GM12878 (cell line): ENCODE results near the gene ANAPC15. TPM values are rescaled to one million over a fixed set of nuclear protein-coding genes. Genes with fewer than 3 reads are reported as not detected.

ENCODE experiments used
- ATAC-seq: fragments of 200-7000 bp; cut with Tn5 transposase; 3 replicates; pipeline ENCODE4 v1.9.1; 2020; ENCODE audit warnings: mild to moderate bottlenecking, moderate library complexity
- BruUV-seq: library from RNA; stranded (reverse); fragments of 400-500 nt; replicated peaks from 2 replicates; lab custom pipeline; 2021; lab: Mats Ljungman, UMichigan
- CTCF ChIA-PET: fragments of 300-600 bp; sonication (Branson Sonifier 250); formaldehyde crosslinking; extraction: SDS; loops from one replicate; lab custom pipeline; 2021; ENCODE audit warnings: inconsistent platforms; lab: Yijun Ruan, JAX
- POLR2A ChIA-PET: fragments of 350-600 bp; formaldehyde crosslinking; extraction: SDS; loops from one replicate; lab custom pipeline; 2021; ENCODE audit warnings: inconsistent platforms; lab: Charles Lee
- RAD21 ChIA-PET: fragments of 300-600 bp; sonication (Branson Sonifier 250); formaldehyde crosslinking; loops from one replicate; lab custom pipeline; 2023; ENCODE audit warnings: antibody characterized with exemption; ENCODE audit not compliant: unreplicated experiment; lab: Charles Lee
- SMC1A ChIA-PET: fragments of 300-600 bp; sonication (Branson Sonifier 250); formaldehyde crosslinking; loops from one replicate; lab custom pipeline; 2023; ENCODE audit not compliant: unreplicated experiment, uncharacterized antibody; lab: Charles Lee
- DNase-seq: peaks from one replicate; pipeline ENCODE4 v3.0.0-alpha.2; 2011; ENCODE audit warnings: low read depth, low spot score
- FAIRE-seq: peaks from 3 replicates; lab custom pipeline; 2011; peaks lifted over from hg19 to GRCh38; lab: Jason Lieb, UNC
- H2AFZ ChIP-seq: 2 replicates; pipeline ENCODE4 v1.6.0; 2011; ENCODE audit warnings: low read depth, low read length, control low read depth; ENCODE audit not compliant: control insufficient read depth
- H3K27ac ChIP-seq: 2 replicates; pipeline ENCODE4 v1.5.1; 2011; ENCODE audit warnings: control low read depth; ENCODE audit not compliant: control insufficient read depth, insufficient read depth
- H3K27me3 ChIP-seq, 2 experiments: replicated peaks in 1 of 2; 2 replicates each; pipeline versions ENCODE4 v1.6.0 to v1.6.1; 2011; ENCODE audit warnings: low read length in 1 of 2; ENCODE audit not compliant: control insufficient read depth in 2 of 2, insufficient read depth in 2 of 2
- H3K36me3 ChIP-seq, 2 experiments: 2 replicates each; pipeline ENCODE4 v1.5.1; 2011; ENCODE audit warnings: low read length in 1 of 2; ENCODE audit not compliant: control insufficient read depth in 2 of 2, insufficient read depth in 2 of 2
- H3K4me1 ChIP-seq: 2 replicates; pipeline ENCODE4 v1.6.1; 2011; ENCODE audit warnings: mild to moderate bottlenecking, low read length, moderate library complexity, mixed read lengths; ENCODE audit not compliant: control insufficient read depth, insufficient read depth
- H3K4me2 ChIP-seq: 2 replicates; pipeline ENCODE4 v1.6.0; 2011; ENCODE audit warnings: control low read depth; ENCODE audit not compliant: control insufficient read depth, insufficient read depth
- H3K4me3 ChIP-seq: fragments of 200-600 bp; sonication (generic); 2 replicates; pipeline ENCODE4 v1.5.1; 2016
- H3K79me2 ChIP-seq: 2 replicates; pipeline ENCODE4 v1.6.0; 2011; ENCODE audit warnings: low read length; ENCODE audit not compliant: control insufficient read depth, insufficient read depth
- H3K9ac ChIP-seq: 2 replicates; pipeline ENCODE4 v1.8.0; 2011; ENCODE audit warnings: low read length, control low read depth, mixed read lengths; ENCODE audit not compliant: control insufficient read depth, insufficient read depth
- H3K9me3 ChIP-seq: replicated peaks from 3 replicates; pipeline ENCODE4 v1.5.1; 2011; ENCODE audit warnings: mild to moderate bottlenecking, low read length; ENCODE audit not compliant: control insufficient read depth, insufficient read depth
- H4K20me1 ChIP-seq: 2 replicates; pipeline ENCODE4 v1.6.0; 2011; ENCODE audit not compliant: control insufficient read depth, insufficient read depth
- CREB1 ChIP-seq: IDR thresholded peaks from 2 replicates; pipeline ENCODE4 v1.6.1; 2012; ENCODE audit warnings: low read depth, mild to moderate bottlenecking, inconsistent platforms
- CREM ChIP-seq: IDR thresholded peaks from 2 replicates; pipeline ENCODE4 v1.6.1; 2014; ENCODE audit warnings: antibody characterized with exemption, low read depth
- EED ChIP-seq: sonication (generic); IDR thresholded peaks from 2 replicates; pipeline ENCODE4 v1.6.1; 2016; ENCODE audit warnings: antibody characterized with exemption, low read depth
- HDGF ChIP-seq: fragments of 450-650 bp; IDR thresholded peaks from 2 replicates; pipeline ENCODE4 v1.6.1; 2016; ENCODE audit warnings: antibody characterized with exemption
- IKZF1 ChIP-seq: fragments of 450-650 bp; conservative IDR thresholded peaks from 2 replicates; pipeline ENCODE4 v1.6.1; 2017; ENCODE audit warnings: antibody characterized with exemption, mild to moderate bottlenecking
- JUND ChIP-seq: IDR thresholded peaks from 2 replicates; pipeline ENCODE4 v1.6.1; 2012; ENCODE audit warnings: low read depth, mild to moderate bottlenecking, low read length, improper control_type of control experiment, moderate library complexity
- KLF5 ChIP-seq: fragments of 450-650 bp; IDR thresholded peaks from 2 replicates; pipeline ENCODE4 v1.6.1; 2014; ENCODE audit warnings: mild to moderate bottlenecking; ENCODE audit not compliant: partially characterized antibody
- MEF2A ChIP-seq: IDR thresholded peaks from 2 replicates; pipeline ENCODE4 v1.6.1; 2011; ENCODE audit warnings: low read depth, mild to moderate bottlenecking, low read length, moderate library complexity; ENCODE audit not compliant: insufficient read depth
- MYC ChIP-seq: IDR thresholded peaks from 2 replicates; pipeline ENCODE4 v1.6.1; 2011; ENCODE audit warnings: mild to moderate bottlenecking, low read length, moderate library complexity, inconsistent platforms; ENCODE audit not compliant: insufficient read depth, insufficient replicate concordance, insufficient read length, severe bottlenecking
- SMAD5 ChIP-seq: IDR thresholded peaks from 2 replicates; pipeline ENCODE4 v1.6.1; 2016; ENCODE audit warnings: antibody characterized with exemption, low read depth
- SMC3 ChIP-seq: IDR thresholded peaks from 2 replicates; pipeline ENCODE4 v1.6.1; 2011; ENCODE audit warnings: low read length, improper control_type of control experiment, borderline replicate concordance
- STAT3 ChIP-seq: IDR thresholded peaks from 2 replicates; pipeline ENCODE4 v1.6.1; 2011; ENCODE audit warnings: low read depth, low read length, improper control_type of control experiment
- TCF7 ChIP-seq: IDR thresholded peaks from 2 replicates; pipeline ENCODE4 v1.6.1; 2014; ENCODE audit warnings: antibody characterized with exemption, borderline replicate concordance
- ZNF384 ChIP-seq: IDR thresholded peaks from 2 replicates; pipeline ENCODE4 v1.6.1; 2012; ENCODE audit warnings: low read depth, mild to moderate bottlenecking, low read length, improper control_type of control experiment, borderline replicate concordance
- WGBS: methylation state at CpG from one replicate; pipeline ENCODE4 v1.1.6; 2016; ENCODE audit warnings: low lambda C conversion rate; ENCODE audit not compliant: insufficient replicate concordance, insufficient coverage; ENCODE audit errors: missing lambda C conversion rate; 5-methylcytosine and 5-hydroxymethylcytosine counted together
- in situ Hi-C: fragments of 300-500 bp; cut with MboI; formaldehyde crosslinking; loops from 9 replicates; pipeline ENCODE4 v1.14.3; 2018; ENCODE audit warnings: mixed read lengths
- intact Hi-C: fragments of 100-400 bp; cut with micrococcal nuclease; formaldehyde crosslinking; loops from one replicate; pipeline ENCODE4 v1.14.2; 2022; ENCODE audit not compliant: unreplicated experiment
- polyA plus RNA-seq, 11 experiments: library from polyadenylated mRNA; depleted of rRNA in 4 of 11; unstranded in 6 of 11; stranded (reverse) in 5 of 11; fragments of >200 nt; fragmentation: Nextera tagmentation in 4 of 11; fragmentation: Illumina TruSeq in 1 of 11; extraction: Ambion mirVana in 4 of 11; extraction: Trizol in 1 of 11; gene quantifications; 1 replicate in 1 of 11; 2 replicates in 10 of 11; pipeline versions ENCODE4 v1.2.1 to v1.2.3, GENCODE V29; 2011 to 2016; ENCODE audit warnings: inconsistent platforms in 2 of 11, missing spikeins in 2 of 11, low read depth in 1 of 11
- total RNA-seq, 4 experiments: library from RNA; depleted of rRNA in 3 of 4; stranded (reverse); fragments of >200 nt in 3 of 4; fragmentation: Illumina TruSeq in 1 of 4; extraction: Trizol in 1 of 4; gene quantifications; 2 replicates each; pipeline versions ENCODE4 v1.2.1 to v1.2.3, GENCODE V29; 2013 to 2021
- TF ChIP-seq, protein P1 (sequence below): fragments of 450-650 bp; formaldehyde crosslinking; IDR thresholded peaks from 2 replicates; pipeline ENCODE4 v1.5.0; 2022; ENCODE audit warnings: mild to moderate bottlenecking, missing genetic modification characterization
- TF ChIP-seq, protein P2 (sequence below): IDR thresholded peaks from 2 replicates; pipeline ENCODE4 v1.6.1; 2012; ENCODE audit warnings: low read depth, low read length, improper control_type of control experiment
- TF ChIP-seq, protein P3 (sequence below): fragments of 150-350 bp; IDR thresholded peaks from 2 replicates; pipeline ENCODE4 v1.6.1; 2014; ENCODE audit warnings: mild to moderate bottlenecking, low read depth, low read length
- TF ChIP-seq, protein P4 (sequence below): IDR thresholded peaks from 2 replicates; pipeline ENCODE4 v1.6.1; 2011; ENCODE audit warnings: mild to moderate bottlenecking, low read depth, low read length, moderate library complexity; ENCODE audit not compliant: insufficient replicate concordance

Gene ANAPC15
- total and polyA plus RNA-seq, 10 of the 15 experiments (the other 5 are each of a cell fraction or from before 2014, with no cell fraction given), result 83.4 to 372 (median 103) TPM

DNA sequence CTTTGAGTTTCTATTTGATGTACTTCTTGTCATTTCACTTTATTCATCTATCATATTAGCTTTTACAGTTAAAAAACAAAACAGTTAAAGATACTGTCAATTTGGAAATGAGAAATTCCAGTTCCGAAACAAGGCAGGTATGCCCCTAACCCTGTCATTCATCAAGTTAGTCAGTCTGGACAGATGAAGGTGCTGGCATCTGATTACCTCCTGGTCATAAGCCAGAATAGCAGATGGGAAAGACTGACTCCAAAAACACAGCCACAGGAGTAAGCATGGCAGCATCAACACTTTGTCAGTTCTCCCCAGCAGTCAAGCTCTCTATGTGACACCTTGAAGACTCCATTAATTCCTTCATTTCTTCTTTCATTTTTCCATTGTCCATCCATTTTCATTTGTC lies 27.5 kb downstream of the ANAPC15 start:
- Histone ChIP-seq H3K36me3 (no peaks in the 10 kb centered on the region), H3K9ac (no peak overlapping the region), H3K27me3 (no peaks in the 10 kb centered on the region), H3K79me2 (peaks cover 2% of the 10 kb centered on the region), H3K9me3 (no peaks in the 10 kb centered on the region), H3K4me1 (peaks cover 10% of the 10 kb centered on the region), H3K4me2 (no peak overlapping the region), H2AFZ (no peak overlapping the region), H3K27ac (no peak overlapping the region), H4K20me1 (no peaks in the 10 kb centered on the region), H3K4me3 (no peak overlapping the region)
- RAD21 ChIA-PET, result interaction anchor here (0.6 to 4.9 kb wide), 5 partner anchors 14 to 330 kb away, joined by 3 to 30 read pairs (median 3); no protein-coding TSS in a partner anchor
- WGBS, result 93% methylated on average over 1 of the region's 1 CpG
- no peak for DNase-seq
- ATAC-seq, result no peak
- SMC1A ChIA-PET, result interaction anchor here (1.0 to 4.6 kb wide), 12 partner anchors 12 to 157 kb away, joined by 3 to 62 read pairs (median 4); no protein-coding TSS in a partner anchor
- BruUV-seq, result no TSS peak
- POLR2A ChIA-PET, result interaction anchor here (0.7 to 2.0 kb wide), 6 partner anchors 10 to 86 kb away, joined by 4 to 14 read pairs (median 6); partner anchors contain the start of gene ANAPC15
- in situ Hi-C loops, result no loop called here
- intact Hi-C loops, result no loop called here
- FAIRE-seq, result no peak
- CTCF ChIA-PET, result interaction anchor here (0.8 to 4.0 kb wide), 14 partner anchors 10 to 349 kb away, joined by 3 to 43 read pairs (median 6); partner anchors contain the start of gene CLPB
- no peak for TF ChIP-seq HDGF
- no peak for TF ChIP-seq IKZF1
- TF ChIP-seq, protein P1, sequence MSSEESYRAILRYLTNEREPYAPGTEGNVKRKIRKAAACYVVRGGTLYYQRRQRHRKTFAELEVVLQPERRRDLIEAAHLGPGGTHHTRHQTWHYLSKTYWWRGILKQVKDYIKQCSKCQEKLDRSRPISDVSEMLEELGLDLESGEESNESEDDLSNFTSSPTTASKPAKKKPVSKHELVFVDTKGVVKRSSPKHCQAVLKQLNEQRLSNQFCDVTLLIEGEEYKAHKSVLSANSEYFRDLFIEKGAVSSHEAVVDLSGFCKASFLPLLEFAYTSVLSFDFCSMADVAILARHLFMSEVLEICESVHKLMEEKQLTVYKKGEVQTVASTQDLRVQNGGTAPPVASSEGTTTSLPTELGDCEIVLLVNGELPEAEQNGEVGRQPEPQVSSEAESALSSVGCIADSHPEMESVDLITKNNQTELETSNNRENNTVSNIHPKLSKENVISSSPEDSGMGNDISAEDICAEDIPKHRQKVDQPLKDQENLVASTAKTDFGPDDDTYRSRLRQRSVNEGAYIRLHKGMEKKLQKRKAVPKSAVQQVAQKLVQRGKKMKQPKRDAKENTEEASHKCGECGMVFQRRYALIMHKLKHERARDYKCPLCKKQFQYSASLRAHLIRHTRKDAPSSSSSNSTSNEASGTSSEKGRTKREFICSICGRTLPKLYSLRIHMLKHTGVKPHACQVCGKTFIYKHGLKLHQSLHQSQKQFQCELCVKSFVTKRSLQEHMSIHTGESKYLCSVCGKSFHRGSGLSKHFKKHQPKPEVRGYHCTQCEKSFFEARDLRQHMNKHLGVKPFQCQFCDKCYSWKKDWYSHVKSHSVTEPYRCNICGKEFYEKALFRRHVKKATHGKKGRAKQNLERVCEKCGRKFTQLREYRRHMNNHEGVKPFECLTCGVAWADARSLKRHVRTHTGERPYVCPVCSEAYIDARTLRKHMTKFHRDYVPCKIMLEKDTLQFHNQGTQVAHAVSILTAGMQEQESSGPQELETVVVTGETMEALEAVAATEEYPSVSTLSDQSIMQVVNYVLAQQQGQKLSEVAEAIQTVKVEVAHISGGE (CRISPR knock-in tag), result no peak
- TF ChIP-seq SMC3, result no peak
- TF ChIP-seq JUND, result no peak
- no peak for TF ChIP-seq MYC
- no peak for TF ChIP-seq ZNF384
- TF ChIP-seq, protein P2, sequence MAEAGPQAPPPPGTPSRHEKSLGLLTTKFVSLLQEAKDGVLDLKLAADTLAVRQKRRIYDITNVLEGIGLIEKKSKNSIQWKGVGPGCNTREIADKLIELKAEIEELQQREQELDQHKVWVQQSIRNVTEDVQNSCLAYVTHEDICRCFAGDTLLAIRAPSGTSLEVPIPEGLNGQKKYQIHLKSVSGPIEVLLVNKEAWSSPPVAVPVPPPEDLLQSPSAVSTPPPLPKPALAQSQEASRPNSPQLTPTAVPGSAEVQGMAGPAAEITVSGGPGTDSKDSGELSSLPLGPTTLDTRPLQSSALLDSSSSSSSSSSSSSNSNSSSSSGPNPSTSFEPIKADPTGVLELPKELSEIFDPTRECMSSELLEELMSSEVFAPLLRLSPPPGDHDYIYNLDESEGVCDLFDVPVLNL, result no peak
- TF ChIP-seq STAT3, result no peak
- TF ChIP-seq MEF2A, result no peak
- TF ChIP-seq SMAD5, result no peak
- no peak for TF ChIP-seq KLF5
- no peak for TF ChIP-seq CREM
- TF ChIP-seq CREB1, result no peak
- no peak for TF ChIP-seq TCF7
- TF ChIP-seq, protein P3, sequence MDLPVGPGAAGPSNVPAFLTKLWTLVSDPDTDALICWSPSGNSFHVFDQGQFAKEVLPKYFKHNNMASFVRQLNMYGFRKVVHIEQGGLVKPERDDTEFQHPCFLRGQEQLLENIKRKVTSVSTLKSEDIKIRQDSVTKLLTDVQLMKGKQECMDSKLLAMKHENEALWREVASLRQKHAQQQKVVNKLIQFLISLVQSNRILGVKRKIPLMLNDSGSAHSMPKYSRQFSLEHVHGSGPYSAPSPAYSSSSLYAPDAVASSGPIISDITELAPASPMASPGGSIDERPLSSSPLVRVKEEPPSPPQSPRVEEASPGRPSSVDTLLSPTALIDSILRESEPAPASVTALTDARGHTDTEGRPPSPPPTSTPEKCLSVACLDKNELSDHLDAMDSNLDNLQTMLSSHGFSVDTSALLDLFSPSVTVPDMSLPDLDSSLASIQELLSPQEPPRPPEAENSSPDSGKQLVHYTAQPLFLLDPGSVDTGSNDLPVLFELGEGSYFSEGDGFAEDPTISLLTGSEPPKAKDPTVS, result no peak
- TF ChIP-seq, protein P4, sequence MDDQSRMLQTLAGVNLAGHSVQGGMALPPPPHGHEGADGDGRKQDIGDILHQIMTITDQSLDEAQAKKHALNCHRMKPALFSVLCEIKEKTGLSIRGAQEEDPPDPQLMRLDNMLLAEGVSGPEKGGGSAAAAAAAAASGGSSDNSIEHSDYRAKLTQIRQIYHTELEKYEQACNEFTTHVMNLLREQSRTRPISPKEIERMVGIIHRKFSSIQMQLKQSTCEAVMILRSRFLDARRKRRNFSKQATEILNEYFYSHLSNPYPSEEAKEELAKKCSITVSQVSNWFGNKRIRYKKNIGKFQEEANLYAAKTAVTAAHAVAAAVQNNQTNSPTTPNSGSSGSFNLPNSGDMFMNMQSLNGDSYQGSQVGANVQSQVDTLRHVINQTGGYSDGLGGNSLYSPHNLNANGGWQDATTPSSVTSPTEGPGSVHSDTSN, result no peak
- no peak for TF ChIP-seq EED
